ENCODE data around the gene MCEMP1.
"Not testable (repeated sequence)": the region's sequence is repeated elsewhere in the genome, so short reads cannot be mapped to it uniquely, and the experiment has no call there.

The MCEMP1 gene

GRCh38 chr19:7643629-7644549 is 33.0 kb upstream of the MCEMP1 start:
- DNase-seq (ENCODE audit: low spot score): not testable (repeated sequence)

GRCh38 chr19:7644550-7644877 is 32.4 kb upstream of the MCEMP1 start:
- no peak for DNase-seq (ENCODE audit: low spot score)

- no peak for DNase-seq (ENCODE audit: low spot score)
These were observed 31.7 kb upstream of the MCEMP1 start for GRCh38 chr19:7645163-7645562.

- DNase-seq (ENCODE audit: low spot score): no peak
These were observed 31.0 kb upstream of the MCEMP1 start for GRCh38 chr19:7645656-7646425.

- no peak for DNase-seq (ENCODE audit: low spot score)
These were observed 30.5 kb upstream of the MCEMP1 start for GRCh38 chr19:7646426-7646700.

- DNase-seq (ENCODE audit: low spot score): no peak
These were observed 29.7 kb upstream of the MCEMP1 start for GRCh38 chr19:7647156-7647555.

- no peak for DNase-seq (ENCODE audit: low spot score)
These were observed 28.4 kb upstream of the MCEMP1 start for GRCh38 chr19:7648265-7649014.

GRCh38 chr19:7650148-7650547 is 26.7 kb upstream of the MCEMP1 start:
- no peak for DNase-seq (ENCODE audit: low spot score)

- DNase-seq (ENCODE audit: low spot score): peak; percentile 85
These were observed 24.7 kb upstream of the MCEMP1 start for GRCh38 chr19:7652061-7652641.

- DNase-seq (ENCODE audit: low spot score): peak; percentile 29
These were observed 22.5 kb upstream of the MCEMP1 start for GRCh38 chr19:7654401-7654800.

GRCh38 chr19:7655581-7655980 is 21.3 kb upstream of the MCEMP1 start:
- DNase-seq (ENCODE audit: low spot score): no peak

GRCh38 chr19:7657131-7657751 is 19.6 kb upstream of the MCEMP1 start:
- no peak for DNase-seq (ENCODE audit: low spot score)

- no peak for DNase-seq (ENCODE audit: low spot score)
These were observed 18.6 kb upstream of the MCEMP1 start for GRCh38 chr19:7658219-7658686.

- no peak for DNase-seq (ENCODE audit: low spot score)
These were observed 14.9 kb upstream of the MCEMP1 start for GRCh38 chr19:7661744-7662538.

- no peak for DNase-seq (ENCODE audit: low spot score)
These were observed 14.2 kb upstream of the MCEMP1 start for GRCh38 chr19:7662657-7663056.

GRCh38 chr19:7663706-7664105 is 13.2 kb upstream of the MCEMP1 start:
- no peak for DNase-seq (ENCODE audit: low spot score)

- DNase-seq (ENCODE audit: low spot score): no peak
These were observed 11.8 kb upstream of the MCEMP1 start for GRCh38 chr19:7665076-7665475.

GRCh38 chr19:7668842-7669241 is 8.0 kb upstream of the MCEMP1 start, which contains the start of gene RETN:
Gene RETN (plus strand): TSS chr19:7669049. CDS start chr19:7669327, 278 bp downstream.
- DNase-seq (ENCODE audit: low spot score): no peak

- DNase-seq (ENCODE audit: low spot score): no peak
These were observed 7.2 kb upstream of the MCEMP1 start for GRCh38 chr19:7669641-7670040.

- no peak for DNase-seq (ENCODE audit: low spot score)
These were observed 6.6 kb upstream of the MCEMP1 start for GRCh38 chr19:7670150-7670783.

All from AG08395 (cell line).